WTC11 (cell line): ENCODE data around the gene PI4KA.

ENCODE experiments used
- CBFB ChIP-seq: sonication (generic); formaldehyde crosslinking; IDR thresholded peaks from 2 replicates; pipeline ENCODE4 v1.8.1; 2022; ENCODE audit warnings: mild to moderate bottlenecking, low read depth, missing genetic modification reagents
- CTCF ChIP-seq: fragments of 200-600 bp; IDR thresholded peaks from 2 replicates; pipeline ENCODE4 v1.8.0; 2022; ENCODE audit warnings: antibody characterized with exemption
- E2F5 ChIP-seq: sonication (generic); formaldehyde crosslinking; IDR thresholded peaks from 2 replicates; pipeline ENCODE4 v1.8.1; 2022; ENCODE audit warnings: mild to moderate bottlenecking, moderate library complexity, missing genetic modification reagents
- ETV6 ChIP-seq: sonication (generic); formaldehyde crosslinking; IDR thresholded peaks from 2 replicates; pipeline ENCODE4 v1.8.1; 2022; ENCODE audit warnings: mild to moderate bottlenecking, missing genetic modification reagents
- MXD4 ChIP-seq: fragments of 250-450 bp; sonication (Bioruptor Pico); IDR thresholded peaks from 2 replicates; pipeline ENCODE4 v1.8.0; 2021; ENCODE audit warnings: mild to moderate bottlenecking, moderate library complexity, borderline replicate concordance
- TEAD1 ChIP-seq: sonication (generic); formaldehyde crosslinking; IDR thresholded peaks from 2 replicates; pipeline ENCODE4 v1.8.0; 2022; ENCODE audit warnings: mild to moderate bottlenecking, missing genetic modification reagents
- TP53 ChIP-seq: sonication (generic); formaldehyde crosslinking; IDR thresholded peaks from 2 replicates; pipeline ENCODE4 v1.8.1; 2023; ENCODE audit warnings: mild to moderate bottlenecking, missing genetic modification reagents
- USF2 ChIP-seq: sonication (generic); formaldehyde crosslinking; IDR thresholded peaks from 2 replicates; pipeline ENCODE4 v1.8.1; 2023; ENCODE audit warnings: mild to moderate bottlenecking, missing genetic modification reagents, moderate library complexity
- ZMAT4 ChIP-seq: fragments of 250-450 bp; sonication (Bioruptor Pico); IDR thresholded peaks from 2 replicates; pipeline ENCODE4 v1.9.0; 2021; ENCODE audit warnings: mild to moderate bottlenecking

GRCh38 chr22:20764729-20765128, 93.9 kb downstream of the PI4KA start:
- TF ChIP-seq CTCF = no peak
- no peak for TF ChIP-seq TEAD1 (CRISPR knock-in tag)
- TF ChIP-seq CBFB = no peak
- TF ChIP-seq E2F5 (CRISPR knock-in tag) = no peak
- no peak for TF ChIP-seq ZMAT4 (CRISPR knock-in tag)
- TF ChIP-seq MXD4 (CRISPR knock-in tag) = no peak
- no peak for TF ChIP-seq USF2 (CRISPR knock-in tag)
- TF ChIP-seq TP53 = no peak
- no peak for TF ChIP-seq ETV6 (CRISPR knock-in tag)
